SK-N-DZ (cell line): ENCODE data around the gene KCNQ1.

ENCODE experiments used
- DNase-seq: peaks from one replicate; pipeline ENCODE4 v3.0.0-alpha.2; 2015; ENCODE audit warnings: low spot score

Gene KCNQ1

GRCh38 chr11:2870969-2871680, 426.3 kb downstream of the KCNQ1 start:
- DNase-seq: no peak

GRCh38 chr11:2874963-2875362, 430.2 kb downstream of the KCNQ1 start:
- no peak for DNase-seq

- no peak for DNase-seq
Observed at GRCh38 chr11:2877474-2877873, 432.7 kb downstream of the KCNQ1 start.

GRCh38 chr11:2878782-2879181, 434.0 kb downstream of the KCNQ1 start:
- no peak for DNase-seq

GRCh38 chr11:2880646-2881045, 435.8 kb downstream of the KCNQ1 start:
- DNase-seq: no peak

- no peak for DNase-seq
Observed at GRCh38 chr11:2881076-2881980, 436.5 kb downstream of the KCNQ1 start.

GRCh38 chr11:2881981-2882375, 437.2 kb downstream of the KCNQ1 start:
- DNase-seq: no peak

GRCh38 chr11:2882396-2883110, 437.7 kb downstream of the KCNQ1 start:
- DNase-seq: no peak

- no peak for DNase-seq
Observed at GRCh38 chr11:2883640-2883978, 438.8 kb downstream of the KCNQ1 start.

GRCh38 chr11:2883979-2884815, 439.4 kb downstream of the KCNQ1 start:
- DNase-seq: no peak

GRCh38 chr11:2885017-2885677, 440.3 kb downstream of the KCNQ1 start:
- no peak for DNase-seq

- peak; percentile 74 for DNase-seq
Observed at GRCh38 chr11:2885678-2886081, 440.9 kb downstream of the KCNQ1 start, which contains the start of gene CDKN1C. Gene CDKN1C (minus strand): TSS chr11:2885775. CDS start chr11:2885456, 319 bp downstream.

- peak; percentile 55 for DNase-seq
Observed at GRCh38 chr11:2886191-2886894, 441.5 kb downstream of the KCNQ1 start.

- no peak for DNase-seq
Observed at GRCh38 chr11:2886936-2887335, 442.1 kb downstream of the KCNQ1 start.

GRCh38 chr11:2887515-2888195, 442.8 kb downstream of the KCNQ1 start:
- DNase-seq: no peak

- peak; percentile 77 for DNase-seq
Observed at GRCh38 chr11:2888266-2888968, 443.6 kb downstream of the KCNQ1 start.

GRCh38 chr11:2889362-2890273, 444.8 kb downstream of the KCNQ1 start:
- DNase-seq: no peak
